Right ventricle myocardium superior (tissue), 1 donor: Measurements from ENCODE around the gene LACRT. TPM values are rescaled to one million over a fixed set of nuclear protein-coding genes. Genes with fewer than 3 reads are reported as not detected.

Experiments used
- ATAC-seq: fragments of 200-7000 bp; cut with Tn5 transposase; one replicate; pipeline ENCODE4 v1.9.1; 2020; ENCODE audit warnings: mild to moderate bottlenecking; ENCODE audit not compliant: poor library complexity
- DNase-seq: peaks from one replicate; pipeline ENCODE4 v3.0.0-alpha.2; 2020
- intact Hi-C: fragments of 100-400 bp; cut with DNase I; formaldehyde crosslinking; loops from one replicate; pipeline ENCODE4 v1.11.2; 2022
- total RNA-seq: library from RNA; stranded (reverse); fragmentation: NEBNext Ultra II Directional; extraction: Animal tissue kit (Norgen Biotek cat#: 25700); gene quantifications from one replicate; pipeline ENCODE4 v1.2.1, GENCODE V29; 2021
- donor health status: DM: no; HTN: yes; CAD: no; lungs with severe emphysema.

The LACRT gene
- total RNA-seq, 1 donor from 2014 or later: not detected

GRCh38 chr12:54605138-54605970, 29.3 kb downstream of the LACRT start:
- intact Hi-C loops: no loop called here
- no peak for ATAC-seq
- DNase-seq: no peak

DNA sequence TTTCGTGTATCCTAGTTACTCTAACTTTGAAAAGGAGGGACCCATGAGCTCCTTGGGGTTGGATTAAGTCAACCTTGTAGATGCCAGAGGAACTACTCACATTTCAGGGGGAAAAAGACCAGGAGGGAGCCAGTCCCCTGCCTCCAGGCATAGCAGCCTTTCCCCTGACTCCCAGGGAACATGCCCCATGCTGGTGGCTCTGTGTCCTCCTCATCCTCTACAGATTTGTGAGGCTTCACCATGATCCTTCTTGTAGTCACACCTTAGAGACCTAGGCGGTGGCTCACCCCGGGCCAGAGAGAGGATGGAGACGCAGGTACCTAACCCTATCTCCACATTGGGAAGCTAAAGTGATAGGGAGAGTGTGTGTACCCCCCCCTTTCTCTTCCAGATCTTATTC, 30.3 kb downstream of the LACRT start:
- ATAC-seq (no peak), DNase-seq (no peak)

GRCh38 chr12:54603872-54604271, 30.8 kb downstream of the LACRT start:
- intact Hi-C loops: no loop called here

More for the DNA sequence above, 30.3 kb downstream of the LACRT start:
- intact Hi-C loops: no loop called here

GRCh38 chr12:54603173-54603814, 31.4 kb downstream of the LACRT start:
- DNase-seq (peak; percentile 62), ATAC-seq (peak; percentile 85)
- intact Hi-C loops: no loop called here

More at GRCh38 chr12:54603872-54604271, 30.8 kb downstream of the LACRT start:
- ATAC-seq (no peak), DNase-seq (no peak)

GRCh38 chr12:54602661-54603060, 32.0 kb downstream of the LACRT start:
- ATAC-seq (no peak), DNase-seq (no peak)
- intact Hi-C loops: no loop called here

DNA sequence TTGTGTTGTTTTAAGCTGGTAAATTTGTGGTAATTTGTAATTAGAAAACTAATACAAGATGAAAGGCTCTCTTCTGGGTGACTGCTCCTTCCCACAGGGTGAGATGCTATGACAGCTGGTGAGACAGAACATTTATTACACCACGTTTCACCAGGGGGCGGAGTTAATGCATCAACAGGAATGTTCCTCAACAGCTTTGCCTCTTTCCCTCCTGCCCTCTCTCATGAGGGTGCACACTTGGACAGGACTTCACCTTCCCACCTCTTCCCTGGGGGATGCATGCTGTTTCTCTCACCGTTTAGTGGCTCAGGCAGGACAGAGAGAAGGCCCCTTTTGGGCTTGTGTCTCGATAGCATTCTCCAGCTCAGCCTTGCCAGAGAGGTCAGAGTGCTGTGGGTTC, 32.9 kb downstream of the LACRT start:
- intact Hi-C loops: no loop called here
- ATAC-seq (no peak), DNase-seq (no peak)

- ATAC-seq: no peak
- DNase-seq: no peak
- intact Hi-C loops: loop anchor here (10.0 kb wide), 1 partner anchor 356 kb away; no protein-coding TSS in a partner anchor
Measured at GRCh38 chr12:54598970-54599369, 35.7 kb downstream of the LACRT start.

DNA sequence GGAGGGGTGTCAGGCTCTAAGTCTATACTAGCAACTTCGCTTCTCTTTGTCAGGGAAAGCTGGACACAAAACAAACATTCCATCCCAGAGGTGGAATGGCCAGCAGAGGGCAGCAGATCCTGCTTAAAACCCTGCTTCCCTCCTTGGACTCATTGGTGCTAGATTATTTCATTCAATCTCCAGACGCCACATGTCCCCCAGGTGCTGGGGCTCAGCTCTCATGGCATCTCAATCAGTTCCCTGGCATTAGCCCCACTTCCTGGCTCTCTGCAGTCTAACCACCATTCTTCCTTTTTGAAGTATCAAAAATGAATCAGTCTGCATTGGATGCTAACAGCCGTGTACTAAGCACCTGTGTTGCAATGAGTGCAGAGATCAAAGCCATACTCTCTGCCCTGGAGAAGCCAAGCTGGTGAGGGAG, 38.2 kb downstream of the LACRT start:
- intact Hi-C loops: loop anchor here (10.0 kb wide), 1 partner anchor 358 kb away; no protein-coding TSS in a partner anchor
- DNase-seq (peak; percentile 76), ATAC-seq (peak; percentile 72)

DNA sequence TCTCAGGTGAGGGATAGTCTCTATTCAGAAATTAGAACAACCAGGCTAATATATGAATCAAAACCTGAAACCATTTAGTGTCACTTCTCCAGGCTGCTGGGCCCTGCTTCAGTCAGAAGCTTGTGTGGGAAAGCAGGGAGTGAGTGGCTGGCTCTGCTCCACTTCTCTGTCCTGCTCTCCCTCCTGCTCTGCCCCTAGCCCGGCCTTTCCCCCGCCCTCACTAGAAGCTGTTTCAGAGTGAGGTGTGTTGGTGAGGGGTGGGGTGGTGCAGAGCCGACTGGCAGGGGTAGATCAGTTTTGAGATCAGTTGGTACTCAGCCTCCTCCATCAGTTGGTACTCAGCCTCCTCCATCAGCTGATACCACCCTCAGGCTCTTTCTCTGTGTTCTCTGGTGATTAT, 39.2 kb downstream of the LACRT start:
- DNase-seq: no peak
- ATAC-seq: no peak
- intact Hi-C loops: loop anchor here (10.0 kb wide), 1 partner anchor 359 kb away; no protein-coding TSS in a partner anchor

- intact Hi-C loops: loop anchor here (10.0 kb wide), 1 partner anchor 361 kb away; no protein-coding TSS in a partner anchor
- DNase-seq (no peak), ATAC-seq (no peak)
Measured at GRCh38 chr12:54593725-54594124, 41.0 kb downstream of the LACRT start.

- intact Hi-C loops: loop anchor here (10.0 kb wide), 1 partner anchor 362 kb away; no protein-coding TSS in a partner anchor
- no peak for ATAC-seq
- no peak for DNase-seq
Measured at GRCh38 chr12:54593135-54593534, 41.6 kb downstream of the LACRT start.

- ATAC-seq (no peak), DNase-seq (no peak)
- intact Hi-C loops: loop anchor here (10.0 kb wide), 1 partner anchor 362 kb away; no protein-coding TSS in a partner anchor
Measured at GRCh38 chr12:54592316-54592715, 42.4 kb downstream of the LACRT start.

DNA sequence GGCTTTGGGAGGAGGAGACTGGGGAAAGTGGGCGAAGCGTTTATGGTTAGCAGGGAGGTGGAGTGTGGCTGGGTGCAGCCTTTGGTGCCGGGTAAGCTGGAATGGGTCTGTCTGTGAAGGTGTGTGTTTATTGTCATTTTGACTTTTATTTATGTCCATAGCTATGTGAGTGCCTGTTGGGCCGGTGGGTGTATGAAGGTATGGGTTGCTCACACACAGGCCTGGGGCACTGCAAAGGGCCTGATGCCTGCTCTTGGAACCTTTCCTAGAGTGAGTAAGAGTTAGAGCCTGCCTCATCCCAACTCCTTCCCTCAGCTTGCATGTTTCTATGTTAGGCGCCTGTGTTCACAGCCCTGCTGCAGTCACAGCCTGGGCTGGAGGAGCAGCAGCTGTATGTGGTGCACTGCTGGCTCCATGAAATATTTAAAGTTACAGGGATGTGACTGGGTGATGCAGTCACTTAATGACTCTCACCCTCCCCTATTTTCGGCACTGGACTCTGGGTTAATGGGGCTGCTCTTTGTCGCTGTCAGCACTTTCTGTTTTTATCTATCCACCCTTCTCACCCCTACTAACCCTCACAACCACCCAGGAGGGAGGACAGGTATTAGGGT, 43.6 kb downstream of the LACRT start:
- peak; percentile 61 for ATAC-seq
- DNase-seq: no peak
- intact Hi-C loops: loop anchor here (10.0 kb wide), 1 partner anchor 364 kb away; no protein-coding TSS in a partner anchor

- ATAC-seq: no peak
- no peak for DNase-seq
- intact Hi-C loops: loop anchor here (10.0 kb wide), 1 partner anchor 365 kb away; no protein-coding TSS in a partner anchor
Measured at GRCh38 chr12:54589964-54590363, 44.7 kb downstream of the LACRT start.

- DNase-seq (no peak), ATAC-seq (no peak)
- intact Hi-C loops: no loop called here
Measured at GRCh38 chr12:54588890-54589267, 45.8 kb downstream of the LACRT start.

- DNase-seq (peak; percentile 55), ATAC-seq (peak; percentile 66)
- intact Hi-C loops: no loop called here
Measured at GRCh38 chr12:54588110-54588889, 46.4 kb downstream of the LACRT start, which contains the start of gene PPP1R1A. PPP1R1A (minus strand) TSS chr12:54588659; CDS start chr12:54588488, 171 bp downstream.

DNA sequence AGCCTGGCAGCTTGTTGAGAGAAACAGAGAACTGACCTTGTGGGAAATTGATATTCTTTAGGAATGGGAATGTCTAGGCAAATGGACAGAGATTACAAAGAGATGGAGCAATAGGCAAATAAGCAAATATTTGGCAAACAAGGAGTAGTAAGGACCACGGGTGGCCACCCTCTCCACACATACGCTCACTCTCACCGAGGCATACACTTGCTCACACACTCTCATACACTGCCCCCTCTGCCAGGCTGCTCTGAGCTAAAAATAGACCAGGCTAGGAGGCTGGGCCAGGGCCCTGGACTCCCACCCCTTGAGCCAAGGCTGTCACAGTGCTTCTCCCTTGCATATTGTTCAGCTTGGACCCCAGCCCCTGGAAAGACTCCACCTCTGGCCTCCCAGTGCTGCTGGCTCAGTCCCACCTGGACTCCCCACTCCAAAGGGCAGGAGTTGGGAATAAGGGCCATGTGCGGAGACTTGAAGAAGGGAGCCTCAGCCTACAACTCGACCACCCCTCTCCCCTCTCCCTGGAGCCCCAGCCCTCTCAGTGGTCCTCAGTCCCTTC, 47.3 kb downstream of the LACRT start:
- ATAC-seq (peak; percentile 82), DNase-seq (peak; percentile 61)
- intact Hi-C loops: no loop called here

- ATAC-seq (no peak), DNase-seq (no peak)
- intact Hi-C loops: no loop called here
Measured at GRCh38 chr12:54586620-54587019, 48.1 kb downstream of the LACRT start.
